Measurements from ENCODE around the gene AKR1C1.

GRCh38 chr10:4914213-4914850, 48.9 kb upstream of the AKR1C1 start:
- TF ChIP-seq CTCF (IDR thresholded peaks at IDR 0.05; ENCODE audit: low read depth, low read length, poor library complexity, severe bottlenecking) (no peak), EZH2phosphoT487 (IDR thresholded peaks at IDR 0.05; ENCODE audit: borderline replicate concordance, low read length) (no peak)

Data from DOHH2 (cell line).